Type B pancreatic cell (in vitro differentiated cells): ENCODE results near the gene NDUFAF5. TPM values are rescaled to one million over a fixed set of nuclear protein-coding genes. Genes with fewer than 3 reads are reported as not detected.

ENCODE experiments used
- DNase-seq: peaks from one replicate; pipeline ENCODE4 v3.0.0; 2021; ENCODE audit warnings: mixed read lengths; ENCODE audit not compliant: unreplicated experiment; ENCODE audit errors: extremely low spot score
- H3K27ac Mint-ChIP-seq: 2 replicates; pipeline ENCODE4 v1.8.0; 2021; ENCODE audit warnings: mild to moderate bottlenecking, mixed read lengths
- H3K27me3 Mint-ChIP-seq: 2 replicates; pipeline ENCODE4 v1.8.0; 2021; ENCODE audit warnings: mixed read lengths
- H3K36me3 Mint-ChIP-seq: 2 replicates; pipeline ENCODE4 v1.8.0; 2021; ENCODE audit warnings: mixed read lengths
- H3K4me1 Mint-ChIP-seq: one replicate; pipeline ENCODE4 v1.8.0; 2021; ENCODE audit warnings: mixed read lengths; ENCODE audit not compliant: unreplicated experiment
- H3K4me3 Mint-ChIP-seq: 2 replicates; pipeline ENCODE4 v1.8.0; 2021; ENCODE audit warnings: mild to moderate bottlenecking, mixed read lengths
- H3K9me3 Mint-ChIP-seq: 2 replicates; pipeline ENCODE4 v1.8.0; 2021; ENCODE audit warnings: mixed read lengths
- total RNA-seq: library from RNA; stranded (reverse); gene quantifications from 2 replicates; pipeline ENCODE4 v1.2.1, GENCODE V29; 2021; ENCODE audit warnings: low replicate concordance
- TF ChIP-seq, protein P1 (sequence below): fragments of 200-600 bp; sonication (generic); conservative IDR thresholded peaks from 2 replicates; pipeline ENCODE4 v1.5.0; 2021; ENCODE audit warnings: antibody characterized with exemption, mild to moderate bottlenecking

NDUFAF5 gene
- total RNA-seq, 1 donor from 2014 or later = 26.1 TPM

DNA sequence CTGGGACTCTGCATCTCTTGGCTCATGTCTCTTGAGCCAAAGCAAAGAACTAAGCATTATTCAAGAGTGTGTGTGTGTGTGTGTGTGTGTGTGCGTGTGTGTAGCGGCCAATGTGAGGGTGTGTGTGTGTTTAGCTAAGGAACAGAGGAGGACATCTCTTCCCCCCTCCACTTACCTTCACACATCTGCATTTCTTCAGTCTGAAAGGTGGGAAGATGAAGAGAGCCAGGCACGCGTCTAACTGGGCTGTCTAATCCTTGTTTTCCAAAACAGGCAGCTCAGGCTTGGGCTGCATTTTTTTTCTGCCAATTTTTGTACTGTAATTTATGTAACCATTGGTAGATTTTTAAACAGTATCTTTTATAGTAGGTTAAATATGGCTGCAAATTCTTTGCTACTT, 59.5 kb downstream of the NDUFAF5 start:
- Mint-ChIP-seq H3K4me1 (no peaks in the 10 kb centered on the region), H3K27me3 (peaks cover 7% of the 10 kb centered on the region), H3K36me3 (no peaks in the 10 kb centered on the region), H3K4me3 (no peak overlapping the region), H3K9me3 (no peaks in the 10 kb centered on the region), H3K27ac (no peak overlapping the region)
- TF ChIP-seq, protein P1, sequence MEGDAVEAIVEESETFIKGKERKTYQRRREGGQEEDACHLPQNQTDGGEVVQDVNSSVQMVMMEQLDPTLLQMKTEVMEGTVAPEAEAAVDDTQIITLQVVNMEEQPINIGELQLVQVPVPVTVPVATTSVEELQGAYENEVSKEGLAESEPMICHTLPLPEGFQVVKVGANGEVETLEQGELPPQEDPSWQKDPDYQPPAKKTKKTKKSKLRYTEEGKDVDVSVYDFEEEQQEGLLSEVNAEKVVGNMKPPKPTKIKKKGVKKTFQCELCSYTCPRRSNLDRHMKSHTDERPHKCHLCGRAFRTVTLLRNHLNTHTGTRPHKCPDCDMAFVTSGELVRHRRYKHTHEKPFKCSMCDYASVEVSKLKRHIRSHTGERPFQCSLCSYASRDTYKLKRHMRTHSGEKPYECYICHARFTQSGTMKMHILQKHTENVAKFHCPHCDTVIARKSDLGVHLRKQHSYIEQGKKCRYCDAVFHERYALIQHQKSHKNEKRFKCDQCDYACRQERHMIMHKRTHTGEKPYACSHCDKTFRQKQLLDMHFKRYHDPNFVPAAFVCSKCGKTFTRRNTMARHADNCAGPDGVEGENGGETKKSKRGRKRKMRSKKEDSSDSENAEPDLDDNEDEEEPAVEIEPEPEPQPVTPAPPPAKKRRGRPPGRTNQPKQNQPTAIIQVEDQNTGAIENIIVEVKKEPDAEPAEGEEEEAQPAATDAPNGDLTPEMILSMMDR = no peak
- no peak for DNase-seq

DNA sequence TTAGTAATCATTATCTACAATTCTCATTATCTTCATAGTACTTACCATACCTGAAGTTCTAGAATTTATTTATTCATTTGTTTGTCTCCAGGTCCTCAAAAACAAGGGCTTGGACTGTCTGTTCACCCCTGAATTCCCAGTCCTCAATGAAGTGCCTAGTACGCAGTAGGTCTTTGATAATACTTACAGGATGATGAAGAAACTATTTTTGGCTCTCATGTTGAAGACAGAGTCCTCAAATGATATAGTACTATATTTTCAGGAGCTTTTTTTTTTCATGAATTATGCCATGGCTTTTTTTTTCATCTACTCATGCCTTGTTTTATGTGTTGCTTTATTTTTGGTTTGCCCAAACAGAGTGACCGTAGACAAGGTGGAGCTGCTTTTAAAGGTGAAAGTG, 66.5 kb downstream of the NDUFAF5 start:
- DNase-seq = no peak
- Mint-ChIP-seq H3K36me3 (no peaks in the 10 kb centered on the region), H3K27ac (no peak overlapping the region), H3K9me3 (no peaks in the 10 kb centered on the region), H3K4me1 (no peaks in the 10 kb centered on the region), H3K4me3 (no peak overlapping the region), H3K27me3 (peaks cover 6% of the 10 kb centered on the region)
- TF ChIP-seq, protein P1 = no peak

DNA sequence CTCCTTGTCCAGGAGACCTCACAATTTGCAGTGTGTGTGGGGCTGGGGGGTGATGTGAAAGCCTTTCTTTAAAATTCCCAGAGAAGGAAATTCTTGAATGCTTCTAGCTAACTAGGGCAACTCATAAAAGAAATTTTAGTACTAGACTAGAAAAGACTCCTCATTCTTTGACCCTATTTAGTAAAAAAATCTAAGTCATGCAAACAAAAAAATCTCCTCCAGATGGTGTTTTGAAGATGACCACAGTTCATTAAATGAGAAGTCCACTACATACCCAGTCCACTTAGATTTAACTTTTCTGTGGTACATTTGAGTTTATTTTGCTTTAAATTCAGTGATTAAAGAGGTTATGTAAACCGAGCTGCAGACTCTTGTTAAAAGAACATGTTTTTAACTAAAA, 67.5 kb downstream of the NDUFAF5 start:
- H3K27ac Mint-ChIP-seq = no peak overlapping the region
- H3K27me3 Mint-ChIP-seq = peaks cover 6% of the 10 kb centered on the region
- H3K36me3 Mint-ChIP-seq = no peaks in the 10 kb centered on the region
- H3K4me3 Mint-ChIP-seq = no peak overlapping the region
- DNase-seq = no peak
- no peaks in the 10 kb centered on the region for H3K9me3 Mint-ChIP-seq
- H3K4me1 Mint-ChIP-seq = no peaks in the 10 kb centered on the region
- TF ChIP-seq, protein P1 = no peak

DNA sequence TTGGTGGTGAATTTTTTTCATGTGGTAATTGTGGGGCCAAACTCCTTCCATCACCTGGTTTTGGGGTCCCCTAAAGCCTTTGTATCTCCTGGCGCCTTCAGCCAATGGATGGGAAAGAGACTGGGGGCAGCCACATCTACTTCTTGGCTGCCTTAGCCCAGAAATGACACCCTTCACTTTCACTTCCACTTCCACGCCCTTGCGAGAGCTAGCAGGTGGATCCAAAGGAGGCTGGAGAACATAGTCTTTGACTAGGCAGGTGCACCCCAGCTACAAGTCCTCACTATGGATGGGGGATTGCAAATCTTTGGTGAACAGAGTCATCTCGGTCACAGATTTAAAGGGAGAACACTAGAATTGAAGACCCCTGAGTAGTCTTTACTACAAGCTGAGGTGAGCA, 70.8 kb downstream of the NDUFAF5 start:
- Mint-ChIP-seq H3K27me3 (no peaks in the 10 kb centered on the region), H3K36me3 (no peaks in the 10 kb centered on the region), H3K4me1 (no peaks in the 10 kb centered on the region), H3K27ac (no peak overlapping the region), H3K4me3 (no peak overlapping the region), H3K9me3 (no peaks in the 10 kb centered on the region)
- TF ChIP-seq, protein P1 = no peak
- no peak for DNase-seq

DNA sequence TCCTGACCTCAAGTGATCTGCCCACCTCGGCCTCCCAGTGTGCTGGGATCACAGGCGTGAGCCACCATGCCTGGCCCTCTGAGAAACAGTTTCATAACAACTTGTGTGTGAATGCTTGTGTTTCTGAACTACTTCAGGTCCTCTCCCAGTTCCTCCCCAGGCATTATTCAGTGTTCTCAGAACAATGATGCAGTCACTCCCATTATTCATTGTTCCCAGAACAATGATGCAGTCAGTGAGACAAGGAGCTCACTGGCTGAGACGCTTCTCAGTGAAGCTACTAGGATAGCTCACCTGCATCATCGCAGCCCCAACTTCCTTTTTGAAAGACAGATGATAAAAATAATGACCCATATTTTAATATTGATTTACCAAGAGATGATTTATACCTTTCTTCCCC, 71.5 kb downstream of the NDUFAF5 start:
- H3K36me3 Mint-ChIP-seq = no peaks in the 10 kb centered on the region
- TF ChIP-seq, protein P1 = no peak
- H3K4me3 Mint-ChIP-seq = no peak overlapping the region
- DNase-seq = no peak
- H3K9me3 Mint-ChIP-seq = no peaks in the 10 kb centered on the region
- no peak overlapping the region for H3K27ac Mint-ChIP-seq
- H3K4me1 Mint-ChIP-seq = no peaks in the 10 kb centered on the region
- H3K27me3 Mint-ChIP-seq = no peaks in the 10 kb centered on the region

DNA sequence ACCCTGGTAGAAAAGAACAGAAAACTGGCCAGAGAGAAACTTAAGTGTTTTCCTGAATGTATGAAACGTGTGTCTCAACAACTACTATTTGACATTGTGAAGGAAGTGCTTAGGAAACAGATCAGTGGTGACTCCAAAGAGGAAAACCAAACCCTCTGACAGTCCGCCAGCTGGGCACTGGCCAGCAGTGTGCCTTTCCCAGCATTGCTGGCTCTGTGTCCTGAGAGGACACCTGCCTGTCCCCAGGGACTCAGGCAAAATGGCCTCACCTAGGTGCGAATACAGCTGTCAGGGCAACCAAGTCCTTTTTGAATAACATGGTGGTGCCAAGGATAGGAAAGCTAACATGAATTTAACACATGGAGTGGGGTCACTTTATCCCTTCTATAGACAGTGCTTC, 72.5 kb downstream of the NDUFAF5 start:
- Mint-ChIP-seq H3K36me3 (no peaks in the 10 kb centered on the region), H3K4me3 (no peak overlapping the region), H3K4me1 (no peaks in the 10 kb centered on the region), H3K9me3 (no peaks in the 10 kb centered on the region), H3K27me3 (no peaks in the 10 kb centered on the region), H3K27ac (no peak overlapping the region)
- no peak for DNase-seq
- TF ChIP-seq, protein P1 = no peak
